Measurements from ENCODE around the gene OR6J1.
A peak's percentile ranks its signal among the peaks of the same experiment; 100 is the strongest.

Gene OR6J1

GRCh38 chr14:22598099-22598895 is 45.9 kb downstream of the OR6J1 start, which contains the start of gene ABHD4:
ABHD4 (plus strand) TSS chr14:22598300; CDS start chr14:22598307, 7 bp downstream.
- peaks cover 23% of the 10 kb centered on the region for H3K4me1 ChIP-seq (ENCODE audit: low read length)
- H3K9me3 ChIP-seq (ENCODE audit: insufficient read depth, low read length): no peaks in the 10 kb centered on the region
- no peaks in the 10 kb centered on the region for H3K79me2 ChIP-seq (ENCODE audit: low read length)
- no peaks in the 10 kb centered on the region for H3K36me3 ChIP-seq (replicated peaks; ENCODE audit: low read depth, low read length)
- peak within 1 kb of the TSS; percentile 81 for H3K4me2 ChIP-seq (ENCODE audit: low read length)
- peak within 1 kb of the TSS; percentile 88 for H2AFZ ChIP-seq (ENCODE audit: low read depth, low read length)
- H3K27ac ChIP-seq (ENCODE audit: low read length): no peak within 1 kb of the TSS
- peak within 1 kb of the TSS; percentile 69 for H3K9ac ChIP-seq (ENCODE audit: low read length)
- peak within 1 kb of the TSS; percentile 90 for H3K4me3 ChIP-seq (ENCODE audit: low read length)
- peaks cover 5% of the 10 kb centered on the region for H3K27me3 ChIP-seq (ENCODE audit: low read depth, low read length)
- TF ChIP-seq CTCF (IDR thresholded peaks at IDR 0.05; ENCODE audit: low read depth, low read length) (no peak), EZH2phosphoT487 (IDR thresholded peaks at IDR 0.05; ENCODE audit: low read depth) (no peak)
- no peaks in the 10 kb centered on the region for H4K20me1 ChIP-seq (ENCODE audit: insufficient read depth, low read length)

- Histone ChIP-seq H3K9me3 (ENCODE audit: insufficient read depth, low read length) (no peaks in the 10 kb centered on the region), H3K79me2 (ENCODE audit: low read length) (no peaks in the 10 kb centered on the region), H3K36me3 (replicated peaks; ENCODE audit: low read depth, low read length) (no peaks in the 10 kb centered on the region), H3K4me1 (ENCODE audit: low read length) (peaks cover 27% of the 10 kb centered on the region), H3K4me3 (ENCODE audit: low read length) (peak overlapping the region; percentile 90), H3K27me3 (ENCODE audit: low read depth, low read length) (peaks cover 5% of the 10 kb centered on the region), H3K4me2 (ENCODE audit: low read length) (peak overlapping the region; percentile 81), H3K27ac (ENCODE audit: low read length) (no peak overlapping the region), H2AFZ (ENCODE audit: low read depth, low read length) (peak overlapping the region; percentile 88), H3K9ac (ENCODE audit: low read length) (peak overlapping the region; percentile 69), H4K20me1 (ENCODE audit: insufficient read depth, low read length) (no peaks in the 10 kb centered on the region)
- no peak for TF ChIP-seq CTCF (IDR thresholded peaks at IDR 0.05; ENCODE audit: low read depth, low read length)
- TF ChIP-seq EZH2phosphoT487 (IDR thresholded peaks at IDR 0.05; ENCODE audit: low read depth): no peak
Observed at GRCh38 chr14:22597771-22598098, 46.4 kb downstream of the OR6J1 start.

GRCh38 chr14:22597265-22597664 is 46.9 kb downstream of the OR6J1 start:
- no peak overlapping the region for H3K9ac ChIP-seq (ENCODE audit: low read length)
- H3K4me2 ChIP-seq (ENCODE audit: low read length): peak overlapping the region; percentile 81; the same call in 1 of the 2 replicates
- H3K36me3 ChIP-seq (replicated peaks; ENCODE audit: low read depth, low read length): no peaks in the 10 kb centered on the region
- peaks cover 5% of the 10 kb centered on the region for H3K27me3 ChIP-seq (ENCODE audit: low read depth, low read length)
- no peaks in the 10 kb centered on the region for H4K20me1 ChIP-seq (ENCODE audit: insufficient read depth, low read length)
- H3K79me2 ChIP-seq (ENCODE audit: low read length): no peaks in the 10 kb centered on the region
- H3K27ac ChIP-seq (ENCODE audit: low read length): no peak overlapping the region
- H2AFZ ChIP-seq (ENCODE audit: low read depth, low read length): no peak overlapping the region
- H3K9me3 ChIP-seq (ENCODE audit: insufficient read depth, low read length): no peaks in the 10 kb centered on the region
- peaks cover 27% of the 10 kb centered on the region for H3K4me1 ChIP-seq (ENCODE audit: low read length)
- peak overlapping the region; percentile 90 for H3K4me3 ChIP-seq (ENCODE audit: low read length)
- no peak for TF ChIP-seq EZH2phosphoT487 (IDR thresholded peaks at IDR 0.05; ENCODE audit: low read depth)
- TF ChIP-seq CTCF (IDR thresholded peaks at IDR 0.05; ENCODE audit: low read depth, low read length): no peak

GRCh38 chr14:22596354-22596879 is 47.7 kb downstream of the OR6J1 start:
- H2AFZ ChIP-seq (ENCODE audit: low read depth, low read length): no peak overlapping the region
- H3K9ac ChIP-seq (ENCODE audit: low read length): no peak overlapping the region
- peaks cover 5% of the 10 kb centered on the region for H3K27me3 ChIP-seq (ENCODE audit: low read depth, low read length)
- H3K79me2 ChIP-seq (ENCODE audit: low read length): no peaks in the 10 kb centered on the region
- H3K9me3 ChIP-seq (ENCODE audit: insufficient read depth, low read length): no peaks in the 10 kb centered on the region
- H3K4me1 ChIP-seq (ENCODE audit: low read length): peaks cover 27% of the 10 kb centered on the region
- no peaks in the 10 kb centered on the region for H3K36me3 ChIP-seq (replicated peaks; ENCODE audit: low read depth, low read length)
- H4K20me1 ChIP-seq (ENCODE audit: insufficient read depth, low read length): no peaks in the 10 kb centered on the region
- no peak overlapping the region for H3K27ac ChIP-seq (ENCODE audit: low read length)
- H3K4me3 ChIP-seq (ENCODE audit: low read length): no peak overlapping the region
- no peak overlapping the region for H3K4me2 ChIP-seq (ENCODE audit: low read length)
- TF ChIP-seq CTCF (IDR thresholded peaks at IDR 0.05; ENCODE audit: low read depth, low read length) (no peak), EZH2phosphoT487 (IDR thresholded peaks at IDR 0.05; ENCODE audit: low read depth) (no peak)

Data from OCI-LY3 (cell line).